ENCODE results near the gene SH2D2A. TPM values are rescaled to one million over a fixed set of nuclear protein-coding genes. Genes with fewer than 3 reads are reported as not detected.

Gene SH2D2A
- polyA plus RNA-seq, 1 of the 3 experiments (the other 2 are of a cell fraction): not detected

DNA sequence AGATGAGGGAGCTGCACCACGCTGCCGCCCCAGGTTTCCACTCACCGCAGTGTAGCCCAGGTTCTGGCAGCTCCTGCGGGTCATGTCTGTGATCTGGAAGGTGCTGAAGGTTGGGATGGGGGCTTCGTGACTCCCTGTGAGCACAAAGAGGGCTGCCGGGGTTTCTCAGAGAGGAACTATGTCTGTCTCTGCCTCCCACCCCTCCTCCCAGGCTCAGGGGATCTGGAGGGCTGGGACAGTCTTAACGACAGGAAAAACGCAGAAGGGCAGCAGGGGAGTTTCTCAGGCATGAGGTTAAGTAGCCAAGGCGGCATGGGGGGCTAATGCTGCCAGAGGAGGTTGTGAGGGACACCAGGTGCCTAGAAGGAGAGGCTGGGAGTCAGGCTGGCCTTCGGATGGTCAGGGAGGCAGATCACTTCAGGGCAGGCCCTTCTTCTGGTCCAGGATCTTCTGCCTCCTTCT is 656 bp downstream of the SH2D2A start:
- H3K36me3 ChIP-seq (replicated peaks in 1 of 2; ENCODE audit: control insufficient read depth in 1 of 2, insufficient read depth in 2 of 2, low read length in 1 of 2): no peaks in the 10 kb centered on the region
- H3K27ac ChIP-seq (ENCODE audit: low read depth in 2 of 2, low read length in 1 of 2): peak overlapping the region in 1 of 2 experiments; percentile 61; a peak in 3 of 4 replicates
- no peaks in the 10 kb centered on the region for H4K20me1 ChIP-seq (ENCODE audit: insufficient read depth)
- H3K9me2 ChIP-seq: no peaks in the 10 kb centered on the region
- no peak for DNase-seq
- 84% methylated on average over 8 of the region's 10 CpGs for WGBS (ENCODE audit: low lambda C conversion rate)
- TF ChIP-seq POLR2AphosphoS5 (IDR thresholded peaks at IDR 0.05; ENCODE audit: low read depth, low read length): no peak
- TF ChIP-seq, protein P1, sequence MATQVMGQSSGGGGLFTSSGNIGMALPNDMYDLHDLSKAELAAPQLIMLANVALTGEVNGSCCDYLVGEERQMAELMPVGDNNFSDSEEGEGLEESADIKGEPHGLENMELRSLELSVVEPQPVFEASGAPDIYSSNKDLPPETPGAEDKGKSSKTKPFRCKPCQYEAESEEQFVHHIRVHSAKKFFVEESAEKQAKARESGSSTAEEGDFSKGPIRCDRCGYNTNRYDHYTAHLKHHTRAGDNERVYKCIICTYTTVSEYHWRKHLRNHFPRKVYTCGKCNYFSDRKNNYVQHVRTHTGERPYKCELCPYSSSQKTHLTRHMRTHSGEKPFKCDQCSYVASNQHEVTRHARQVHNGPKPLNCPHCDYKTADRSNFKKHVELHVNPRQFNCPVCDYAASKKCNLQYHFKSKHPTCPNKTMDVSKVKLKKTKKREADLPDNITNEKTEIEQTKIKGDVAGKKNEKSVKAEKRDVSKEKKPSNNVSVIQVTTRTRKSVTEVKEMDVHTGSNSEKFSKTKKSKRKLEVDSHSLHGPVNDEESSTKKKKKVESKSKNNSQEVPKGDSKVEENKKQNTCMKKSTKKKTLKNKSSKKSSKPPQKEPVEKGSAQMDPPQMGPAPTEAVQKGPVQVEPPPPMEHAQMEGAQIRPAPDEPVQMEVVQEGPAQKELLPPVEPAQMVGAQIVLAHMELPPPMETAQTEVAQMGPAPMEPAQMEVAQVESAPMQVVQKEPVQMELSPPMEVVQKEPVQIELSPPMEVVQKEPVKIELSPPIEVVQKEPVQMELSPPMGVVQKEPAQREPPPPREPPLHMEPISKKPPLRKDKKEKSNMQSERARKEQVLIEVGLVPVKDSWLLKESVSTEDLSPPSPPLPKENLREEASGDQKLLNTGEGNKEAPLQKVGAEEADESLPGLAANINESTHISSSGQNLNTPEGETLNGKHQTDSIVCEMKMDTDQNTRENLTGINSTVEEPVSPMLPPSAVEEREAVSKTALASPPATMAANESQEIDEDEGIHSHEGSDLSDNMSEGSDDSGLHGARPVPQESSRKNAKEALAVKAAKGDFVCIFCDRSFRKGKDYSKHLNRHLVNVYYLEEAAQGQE (IDR thresholded peaks at IDR 0.05; ENCODE audit: low read depth, low read length): no peak
- H3K9me3 ChIP-seq: no peaks in the 10 kb centered on the region
- no peaks in the 10 kb centered on the region for H3K79me2 ChIP-seq (ENCODE audit: insufficient read depth)
- H3K4me1 ChIP-seq (ENCODE audit: control insufficient read depth in 1 of 2, insufficient read depth in 2 of 2, low read depth in 1 of 2, low read length in 1 of 2): peaks cover 15 to 26% of the 10 kb centered on the region in 2 experiments
- CTCF ChIA-PET: interaction anchor here (0.7 to 5.5 kb wide), 7 partner anchors 9 to 156 kb away, joined by 3 to 27 read pairs (median 9); partner anchors contain the start of genes INSRR and NTRK1
- H3K4me2 ChIP-seq: 0 out of 2 replicates have a peak overlapping the region, but pooled peaks have one; percentile 20
- H2AFZ ChIP-seq (ENCODE audit: low read depth): no peak overlapping the region
- no peak overlapping the region for H3K4me3 ChIP-seq (ENCODE audit: low read depth in 2 of 2, low read length in 1 of 2)
- no peaks in the 10 kb centered on the region for H3F3A ChIP-seq (replicated peaks; ENCODE audit: insufficient read depth)
- H3K9ac ChIP-seq: no peak overlapping the region
- no peaks in the 10 kb centered on the region for H3K27me3 ChIP-seq (ENCODE audit: insufficient read depth)
- POLR2A ChIA-PET: interaction anchor here (0.9 kb wide), 1 partner anchor 23 kb away, joined by 4 read pairs; no protein-coding TSS in a partner anchor

DNA sequence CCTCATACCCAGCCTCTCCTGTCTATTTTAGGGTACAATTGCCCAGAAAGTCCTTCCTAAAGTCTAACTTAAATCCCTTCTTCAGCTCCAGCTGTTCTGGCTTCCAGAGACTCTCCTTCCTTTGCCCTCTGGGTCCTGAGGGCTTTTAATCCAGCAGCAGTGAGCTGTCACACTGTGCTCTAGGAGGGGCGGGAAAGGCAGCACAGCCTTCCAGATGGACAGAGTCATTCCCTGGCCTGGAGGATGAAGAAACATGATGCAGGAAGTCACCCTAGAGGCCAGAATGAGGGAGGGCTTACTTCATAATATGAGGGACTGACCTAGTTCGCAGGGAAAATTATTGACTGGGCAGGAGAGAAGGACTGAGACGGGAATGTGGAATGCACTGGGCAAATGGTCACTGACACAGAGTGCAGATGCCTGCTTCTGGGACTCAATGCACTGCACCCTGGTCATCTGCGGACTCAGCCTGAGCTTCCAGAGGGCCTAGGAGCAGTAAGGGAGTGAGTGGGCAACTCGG is 1.3 kb downstream of the SH2D2A start:
- CTCF ChIA-PET: interaction anchor here (0.7 to 5.5 kb wide), 8 partner anchors 10 to 156 kb away, joined by 3 to 27 read pairs (median 7); partner anchors contain the start of genes INSRR and NTRK1
- peak overlapping the region; percentile 20; the same call in 1 of the 2 replicates for H3K4me2 ChIP-seq
- no peaks in the 10 kb centered on the region for H3K36me3 ChIP-seq (replicated peaks in 1 of 2; ENCODE audit: control insufficient read depth in 1 of 2, insufficient read depth in 2 of 2, low read length in 1 of 2)
- 53% methylated on average over 5 of the region's 5 CpGs for whole genome bisulfite sequencing (ENCODE audit: low lambda C conversion rate)
- no peak overlapping the region for H2AFZ ChIP-seq (ENCODE audit: low read depth)
- H3K4me3 ChIP-seq (ENCODE audit: low read depth in 2 of 2, low read length in 1 of 2): no peak overlapping the region
- H3K27ac ChIP-seq (ENCODE audit: low read depth in 2 of 2, low read length in 1 of 2): peak overlapping the region in 1 of 2 experiments; percentile 61; a peak in 3 of 4 replicates
- H3K9me3 ChIP-seq: no peaks in the 10 kb centered on the region
- H4K20me1 ChIP-seq (ENCODE audit: insufficient read depth): no peaks in the 10 kb centered on the region
- H3K79me2 ChIP-seq (ENCODE audit: insufficient read depth): no peaks in the 10 kb centered on the region
- peaks cover 15 to 26% of the 10 kb centered on the region in 2 experiments for H3K4me1 ChIP-seq (ENCODE audit: control insufficient read depth in 1 of 2, insufficient read depth in 2 of 2, low read depth in 1 of 2, low read length in 1 of 2)
- peak; percentile 85 for DNase-seq
- no peak overlapping the region for H3K9ac ChIP-seq
- no peaks in the 10 kb centered on the region for H3F3A ChIP-seq (replicated peaks; ENCODE audit: insufficient read depth)
- no peaks in the 10 kb centered on the region for H3K27me3 ChIP-seq (ENCODE audit: insufficient read depth)
- no peaks in the 10 kb centered on the region for H3K9me2 ChIP-seq
- POLR2A ChIA-PET: interaction anchor here (0.8 to 0.9 kb wide), 3 partner anchors 13 to 45 kb away, joined by 3 to 4 read pairs (median 3); no protein-coding TSS in a partner anchor
- peak; percentile 54; the same call in 1 of the 2 replicates for TF ChIP-seq RCOR1 (IDR thresholded peaks at IDR 0.05; ENCODE audit: low read length)
- TF ChIP-seq EZH2phosphoT487 (IDR thresholded peaks at IDR 0.05; ENCODE audit: borderline replicate concordance, low read depth): no peak
- TF ChIP-seq, protein P2, sequence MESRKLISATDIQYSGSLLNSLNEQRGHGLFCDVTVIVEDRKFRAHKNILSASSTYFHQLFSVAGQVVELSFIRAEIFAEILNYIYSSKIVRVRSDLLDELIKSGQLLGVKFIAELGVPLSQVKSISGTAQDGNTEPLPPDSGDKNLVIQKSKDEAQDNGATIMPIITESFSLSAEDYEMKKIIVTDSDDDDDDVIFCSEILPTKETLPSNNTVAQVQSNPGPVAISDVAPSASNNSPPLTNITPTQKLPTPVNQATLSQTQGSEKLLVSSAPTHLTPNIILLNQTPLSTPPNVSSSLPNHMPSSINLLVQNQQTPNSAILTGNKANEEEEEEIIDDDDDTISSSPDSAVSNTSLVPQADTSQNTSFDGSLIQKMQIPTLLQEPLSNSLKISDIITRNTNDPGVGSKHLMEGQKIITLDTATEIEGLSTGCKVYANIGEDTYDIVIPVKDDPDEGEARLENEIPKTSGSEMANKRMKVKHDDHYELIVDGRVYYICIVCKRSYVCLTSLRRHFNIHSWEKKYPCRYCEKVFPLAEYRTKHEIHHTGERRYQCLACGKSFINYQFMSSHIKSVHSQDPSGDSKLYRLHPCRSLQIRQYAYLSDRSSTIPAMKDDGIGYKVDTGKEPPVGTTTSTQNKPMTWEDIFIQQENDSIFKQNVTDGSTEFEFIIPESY (IDR thresholded peaks at IDR 0.05; ENCODE audit: borderline replicate concordance, low read depth): no peak
- no peak for TF ChIP-seq GABPA (IDR thresholded peaks at IDR 0.05; ENCODE audit: low read depth)
- TF ChIP-seq CHD2 (IDR thresholded peaks at IDR 0.05; ENCODE audit: low read length, partially characterized antibody): peak; percentile 12
- TF ChIP-seq JUND (IDR thresholded peaks at IDR 0.05): no peak
- no peak for TF ChIP-seq FOXM1 (IDR thresholded peaks at IDR 0.05; ENCODE audit: low read depth)
- TF ChIP-seq RAD21 (IDR thresholded peaks at IDR 0.05; ENCODE audit: low read length): 0 out of 2 replicates have a peak, but pooled peaks have one; percentile 22
- TF ChIP-seq SIN3A (IDR thresholded peaks at IDR 0.05; ENCODE audit: borderline replicate concordance, low read depth, low read length): no peak
- TF ChIP-seq EP300 (IDR thresholded peaks at IDR 0.05; ENCODE audit: borderline replicate concordance in 1 of 2, low read depth in 1 of 2, low read length in 1 of 2): peak in 1 of 2 experiments; percentile 63; a peak in 1 of 4 replicates
- no peak for TF ChIP-seq NFIC (IDR thresholded peaks at IDR 0.05; ENCODE audit: borderline replicate concordance)
- 0 out of 2 replicates have a peak, but pooled peaks have one; percentile 25 for TF ChIP-seq FOXJ3 (CRISPR knock-in tag; IDR thresholded peaks at IDR 0.05)
- no peak for TF ChIP-seq TCF12 (IDR thresholded peaks at IDR 0.05)
- peak; percentile 72; the same call in 1 of the 2 replicates for TF ChIP-seq MXI1 (IDR thresholded peaks at IDR 0.05; ENCODE audit: low read depth, low read length)
- no peak for TF ChIP-seq TEAD4 (IDR thresholded peaks at IDR 0.05; ENCODE audit: borderline replicate concordance, insufficient read depth)
- TF ChIP-seq NRF1 (IDR thresholded peaks at IDR 0.05; ENCODE audit: low read depth, low read length): no peak
- no peak for TF ChIP-seq SMC3 (IDR thresholded peaks at IDR 0.05; ENCODE audit: low read depth, low read length)
- TF ChIP-seq POLR2AphosphoS5 (IDR thresholded peaks at IDR 0.05; ENCODE audit: low read depth, low read length): no peak
- no peak for TF ChIP-seq GATA2 (CRISPR knock-in tag; IDR thresholded peaks at IDR 0.05)
